Islet of Langerhans (tissue), 1 donor: ENCODE results near the gene GNAI3.

Experiments used
- FAIRE-seq: peaks from one replicate; lab custom pipeline; 2011; peaks lifted over from hg19 to GRCh38; lab: Jason Lieb, UNC

The GNAI3 gene

DNA sequence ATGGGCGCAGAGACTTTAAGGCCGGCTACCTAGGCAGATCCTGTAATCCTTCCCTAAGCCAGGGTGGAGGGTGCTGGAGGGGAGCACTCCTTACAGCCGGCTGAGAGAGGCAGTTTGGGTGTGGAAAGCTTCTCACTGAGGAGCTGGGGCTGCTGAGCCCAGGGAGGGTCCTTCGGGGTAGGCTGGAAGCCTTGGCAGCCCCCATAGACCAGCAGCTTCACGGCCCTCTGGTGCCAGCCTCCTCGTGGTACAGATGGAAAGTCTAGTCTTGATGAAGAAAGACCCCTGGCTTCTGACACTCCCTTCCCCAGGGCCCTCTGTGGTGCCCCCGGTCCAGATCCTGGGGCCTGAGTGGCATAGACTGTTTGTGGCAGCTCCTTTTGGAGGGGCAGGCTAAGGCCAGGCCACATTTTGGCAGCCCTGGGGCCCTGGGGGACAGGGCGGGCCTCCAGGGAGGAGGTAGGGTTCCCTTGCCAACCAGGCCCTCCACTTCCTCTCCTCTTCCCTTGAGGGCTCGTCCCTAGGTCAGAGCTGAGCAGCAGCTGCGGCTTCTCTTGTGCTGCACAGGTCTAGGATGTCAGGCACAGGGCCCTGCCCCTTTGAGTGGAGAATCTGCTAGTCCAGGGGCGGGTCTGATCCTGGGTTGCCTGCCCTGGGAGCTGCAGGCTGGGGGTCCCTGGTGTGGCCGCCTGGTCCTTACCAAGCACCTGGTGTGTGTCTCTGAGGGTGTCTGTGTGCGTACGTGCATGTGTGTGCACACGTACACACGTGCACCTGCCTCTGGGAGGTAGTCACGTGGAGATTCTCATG, 76.0 kb downstream of the GNAI3 start:
- no peak for FAIRE-seq

DNA sequence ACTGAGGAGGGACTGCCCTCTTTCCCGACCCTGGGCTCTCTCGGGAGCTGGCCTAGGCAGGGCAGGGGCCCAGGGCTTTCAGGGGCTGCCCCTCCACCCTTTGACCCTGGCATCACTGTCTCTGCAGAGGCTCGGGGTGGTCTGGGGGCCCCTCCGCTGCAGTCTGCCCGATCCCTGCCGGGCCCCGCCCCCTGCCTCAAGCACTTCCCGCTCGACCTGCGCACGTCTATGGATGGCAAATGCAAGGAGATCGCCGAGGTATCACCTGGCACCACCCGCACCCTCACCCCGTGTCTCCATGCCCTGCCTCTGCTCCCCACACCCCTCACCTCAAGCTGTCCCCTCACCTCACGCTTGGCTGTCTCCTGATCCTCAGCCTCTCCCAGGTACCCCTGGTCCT, 76.8 kb downstream of the GNAI3 start:
- FAIRE-seq = no peak

GRCh38 chr1:109625601-109626560, 77.5 kb downstream of the GNAI3 start:
- no peak for FAIRE-seq

GRCh38 chr1:109626682-109627408, 78.4 kb downstream of the GNAI3 start:
- FAIRE-seq = no peak

GRCh38 chr1:109627692-109628399, 79.4 kb downstream of the GNAI3 start:
- no peak for FAIRE-seq

DNA sequence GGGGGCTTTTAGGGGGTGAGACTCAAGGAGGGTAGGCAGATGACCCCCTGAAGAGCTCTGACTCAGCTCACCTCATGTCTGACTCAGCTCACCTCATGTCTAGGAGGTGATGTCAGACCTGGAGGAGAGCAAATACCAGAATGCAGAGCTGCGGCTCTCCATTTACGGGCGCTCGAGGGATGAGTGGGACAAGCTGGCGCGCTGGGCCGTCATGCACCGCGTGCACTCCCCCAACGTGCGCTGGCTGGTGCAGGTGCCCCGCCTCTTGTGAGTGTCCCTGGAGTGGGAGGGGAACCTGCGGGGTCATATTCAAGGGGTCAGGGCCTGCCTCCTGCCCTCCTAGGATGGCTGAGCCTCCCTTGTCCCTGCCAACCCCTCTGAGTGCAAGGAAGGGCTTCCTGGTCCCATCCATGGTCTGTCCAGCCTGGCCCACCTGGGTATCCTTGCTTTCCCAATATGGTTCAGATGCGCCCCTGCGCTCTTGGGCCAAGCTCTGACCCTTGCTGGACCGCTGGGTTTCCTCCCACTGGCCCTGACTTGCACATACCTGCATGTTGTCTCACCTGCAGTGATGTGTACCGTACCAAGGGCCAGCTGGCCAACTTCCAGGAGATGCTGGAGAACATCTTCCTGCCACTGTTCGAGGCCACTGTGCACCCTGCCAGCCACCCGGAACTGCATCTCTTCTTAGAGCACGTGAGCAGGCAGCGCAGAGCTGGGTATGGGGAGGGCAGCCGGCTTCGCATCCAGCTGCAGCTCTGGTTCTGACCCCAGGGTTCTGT, 80.3 kb downstream of the GNAI3 start:
- no peak for FAIRE-seq

- FAIRE-seq = no peak
These were observed 81.1 kb downstream of the GNAI3 start for GRCh38 chr1:109629372-109630030.

DNA sequence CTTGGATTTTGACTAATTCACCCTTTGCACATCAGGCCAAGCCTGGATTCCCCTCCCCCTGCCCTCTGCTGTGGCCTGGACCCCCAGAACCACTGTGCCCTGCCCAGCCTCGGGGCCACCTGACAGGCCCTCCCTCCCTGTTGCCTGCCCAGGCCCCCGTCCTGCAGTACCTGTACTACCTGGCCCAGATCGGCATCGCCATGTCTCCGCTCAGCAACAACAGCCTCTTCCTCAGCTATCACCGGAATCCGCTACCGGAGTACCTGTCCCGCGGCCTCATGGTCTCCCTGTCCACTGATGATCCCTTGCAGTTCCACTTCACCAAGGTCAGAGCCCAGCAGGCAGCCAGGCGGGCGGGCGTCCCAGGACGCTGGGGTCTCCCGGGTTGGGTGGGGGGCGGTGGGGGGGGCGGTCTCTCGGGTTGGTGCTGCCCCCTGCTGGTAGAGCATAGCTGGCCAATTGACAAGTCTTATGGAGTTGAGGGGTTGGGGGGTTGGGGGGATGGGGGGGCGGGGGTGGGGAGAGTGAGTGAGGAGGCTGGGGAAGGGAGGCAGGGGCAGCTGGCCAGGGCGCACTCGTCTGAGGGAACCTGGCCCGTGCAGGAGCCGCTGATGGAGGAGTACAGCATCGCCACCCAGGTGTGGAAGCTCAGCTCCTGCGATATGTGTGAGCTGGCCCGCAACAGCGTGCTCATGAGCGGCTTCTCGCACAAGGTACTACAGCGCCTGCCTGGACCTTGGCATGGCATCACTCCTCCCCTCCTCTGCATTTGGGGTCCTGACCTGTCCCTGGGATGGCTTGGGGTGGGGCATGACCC, 81.9 kb downstream of the GNAI3 start:
- FAIRE-seq = no peak

- FAIRE-seq = no peak
These were observed 82.6 kb downstream of the GNAI3 start for GRCh38 chr1:109630898-109631512.

GRCh38 chr1:109631513-109632505, 83.4 kb downstream of the GNAI3 start:
- no peak for FAIRE-seq

- FAIRE-seq = no peak
These were observed 84.4 kb downstream of the GNAI3 start for GRCh38 chr1:109632671-109633346.

- FAIRE-seq = no peak
These were observed 85.9 kb downstream of the GNAI3 start for GRCh38 chr1:109634292-109634691.

DNA sequence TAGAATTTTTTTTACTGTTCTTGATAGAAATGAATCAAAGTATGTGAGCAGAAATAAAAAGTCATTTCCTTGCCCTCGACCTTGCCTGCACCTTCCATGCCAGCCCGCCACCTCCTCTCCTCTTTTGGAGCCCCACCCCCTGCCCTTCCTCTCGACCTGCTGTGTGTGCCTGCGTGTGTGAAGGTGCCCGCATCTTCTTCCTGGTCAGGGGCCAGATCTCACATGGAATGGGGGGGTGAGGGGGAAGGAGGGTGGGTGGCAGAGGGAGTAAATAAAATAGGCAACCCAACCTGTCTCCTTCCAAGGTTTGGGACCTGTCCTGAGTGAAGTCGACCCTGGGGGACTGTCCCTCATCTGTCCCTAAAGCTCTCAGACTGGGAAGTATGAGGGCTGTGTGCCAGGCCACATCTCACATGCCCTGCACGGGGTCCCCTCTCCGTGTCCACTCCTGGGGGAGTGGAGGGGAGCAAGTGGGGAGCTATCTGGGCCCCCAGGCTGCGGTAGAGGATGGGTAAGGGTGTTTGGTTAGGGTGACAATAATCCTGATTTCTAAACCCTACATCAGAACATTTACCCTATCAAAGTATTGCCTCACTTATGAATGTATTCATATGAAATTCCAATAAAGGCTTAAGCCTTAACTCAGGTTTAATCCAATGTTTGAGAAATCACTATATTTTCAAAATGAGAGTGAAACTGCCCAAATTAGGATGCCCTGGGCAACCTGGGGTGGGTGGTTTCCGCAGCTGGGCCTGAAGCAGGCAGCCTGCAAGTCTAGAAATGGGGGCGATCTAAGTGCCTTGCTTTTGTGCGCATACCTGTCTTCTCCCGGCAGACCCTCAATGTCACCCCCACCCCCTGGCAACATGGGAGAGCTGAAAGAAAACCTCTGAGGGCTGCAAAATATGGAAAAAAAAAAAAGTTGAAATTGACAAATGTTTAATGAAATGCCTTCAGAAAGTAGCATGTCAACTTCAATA, 86.6 kb downstream of the GNAI3 start:
- no peak for FAIRE-seq

DNA sequence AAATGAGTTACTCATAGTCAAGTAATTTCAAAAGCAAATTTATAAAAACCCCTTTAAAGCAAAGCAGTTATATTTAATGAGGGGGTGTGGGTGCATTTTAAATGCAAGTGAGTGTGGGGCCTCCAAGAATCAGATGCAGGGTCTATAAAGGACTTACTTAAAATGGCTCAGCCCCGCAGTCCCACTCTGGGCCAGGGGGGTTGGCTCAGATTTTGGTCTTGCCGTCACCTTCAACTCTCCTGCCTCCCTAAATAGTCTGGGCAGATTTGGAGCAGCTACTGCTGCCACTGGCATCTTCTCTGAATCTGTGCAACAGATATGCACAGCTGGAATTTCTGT, 87.4 kb downstream of the GNAI3 start:
- FAIRE-seq = no peak

DNA sequence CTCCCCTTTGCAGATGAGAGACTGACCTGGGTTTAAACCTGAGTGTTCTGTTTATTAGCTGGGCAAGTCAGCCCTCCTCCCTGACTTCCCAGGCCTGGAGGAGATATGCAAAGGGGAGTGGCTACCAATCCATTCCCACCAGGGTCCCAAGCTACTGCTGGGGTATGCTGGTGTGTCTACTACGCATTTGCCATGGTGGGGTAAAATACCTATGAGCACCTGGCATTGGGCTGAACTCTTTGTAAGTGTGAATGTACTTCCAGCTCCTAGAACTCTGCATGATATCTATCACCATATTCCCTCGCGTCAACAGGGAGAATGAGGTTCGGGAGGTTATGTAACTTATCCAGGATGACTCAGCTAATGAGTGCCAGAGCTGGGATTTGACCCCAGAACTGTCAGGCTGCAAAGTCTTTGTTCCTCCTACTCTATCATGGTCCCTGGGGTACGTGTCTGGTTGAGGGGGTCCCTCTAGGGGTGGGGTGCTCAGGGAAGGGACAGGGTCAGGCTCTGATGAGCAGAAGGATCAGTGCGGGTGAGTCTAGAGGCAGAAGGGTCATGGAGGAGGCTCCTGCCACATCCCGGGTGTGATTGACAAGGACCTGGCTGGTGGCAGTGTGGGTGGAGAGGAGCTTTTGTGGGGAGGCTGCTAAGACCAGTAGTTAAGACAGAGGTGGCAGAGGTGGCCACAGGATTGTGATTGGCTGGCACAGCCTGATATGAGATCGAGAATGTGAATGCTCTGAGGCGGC, 88.0 kb downstream of the GNAI3 start:
- no peak for FAIRE-seq

- FAIRE-seq = no peak
These were observed 89.0 kb downstream of the GNAI3 start for GRCh38 chr1:109637446-109637845.
